ENCODE results near the gene LRRC23.
A peak's percentile ranks its signal among the peaks of the same experiment; 100 is the strongest.

LRRC23 gene

DNA sequence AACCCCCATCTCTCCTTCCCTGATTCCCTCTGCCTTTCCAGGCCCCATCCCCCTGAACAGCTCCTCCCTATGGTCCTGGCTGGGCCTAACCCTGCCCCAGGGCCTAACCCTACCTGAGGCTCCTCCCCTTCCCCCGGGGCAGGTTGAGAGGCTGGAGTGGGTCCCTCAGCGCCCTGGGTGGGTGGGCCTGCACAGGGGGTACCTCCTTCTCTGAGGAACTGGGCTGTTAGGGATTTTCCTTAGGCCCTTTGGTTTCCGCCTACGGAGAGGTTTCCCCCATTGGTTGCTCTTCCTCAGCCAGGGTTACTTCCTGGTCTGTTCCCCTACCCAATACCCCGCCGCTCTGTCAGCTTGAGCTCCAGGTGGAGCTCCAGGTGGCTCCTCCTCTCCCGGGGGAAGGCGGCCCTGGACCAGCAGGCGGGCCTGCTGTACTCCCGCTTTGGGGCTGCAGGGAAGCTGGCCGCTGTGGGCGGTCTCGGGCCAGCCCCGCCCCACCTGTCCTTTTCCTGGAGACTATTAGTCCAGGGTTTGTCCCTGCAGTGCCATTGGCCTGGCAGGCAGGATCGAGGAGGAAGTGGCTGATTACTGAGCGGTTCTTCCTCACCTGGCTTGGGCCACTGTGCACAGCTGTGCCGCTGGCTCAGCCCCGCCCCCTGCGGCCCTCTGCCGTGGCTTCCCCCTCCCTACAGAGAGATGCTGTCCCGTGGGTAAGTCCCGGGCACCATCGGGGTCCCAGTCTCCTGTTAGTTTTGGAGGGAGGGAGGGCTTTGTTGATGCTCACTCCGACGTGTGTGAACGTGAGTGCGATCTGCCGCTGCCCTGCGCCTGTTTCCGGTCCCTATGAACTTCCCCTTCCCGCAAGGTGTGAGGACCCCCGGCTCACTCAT, 41.7 kb downstream of the LRRC23 start:
- Histone ChIP-seq H3K4me1 (ENCODE audit: control insufficient read depth, insufficient read depth, low read length, unreplicated experiment) (peaks cover 15% of the 10 kb centered on the region), H3K27ac (ENCODE audit: low read depth, low read length) (no peak overlapping the region), H3K27me3 (ENCODE audit: insufficient read depth, low read length) (no peaks in the 10 kb centered on the region), H3K4me3 (ENCODE audit: low read depth, low read length) (no peak overlapping the region), H2AFZ (ENCODE audit: low read length, unreplicated experiment) (no peak overlapping the region), H3K36me3 (ENCODE audit: insufficient read depth, low read length) (no peaks in the 10 kb centered on the region), H3K79me2 (ENCODE audit: control insufficient read depth, insufficient read depth, low read length, unreplicated experiment) (peaks cover 3% of the 10 kb centered on the region)

DNA sequence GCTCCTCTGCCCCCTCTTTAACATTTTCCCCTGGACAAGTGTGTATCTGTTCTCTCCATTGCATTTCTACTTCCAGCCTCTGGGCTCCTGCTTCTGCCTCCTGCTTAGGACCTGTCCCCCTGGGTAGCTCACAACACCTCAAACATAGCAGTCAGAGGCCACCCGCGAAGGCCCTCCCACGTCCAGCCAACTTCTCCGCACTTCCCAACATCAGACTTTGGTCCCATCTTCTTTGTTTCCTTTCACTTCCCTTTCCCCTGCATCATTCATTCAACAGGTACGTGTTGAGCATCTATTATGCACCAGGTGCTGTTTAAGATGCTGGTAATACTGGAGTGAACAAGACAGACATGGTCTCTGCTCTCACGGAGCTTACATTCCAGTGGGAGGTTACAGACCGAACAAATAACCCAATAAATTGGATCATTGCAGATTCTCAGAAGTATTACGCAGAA, 42.3 kb downstream of the LRRC23 start:
- Histone ChIP-seq H3K27me3 (ENCODE audit: insufficient read depth, low read length) (no peaks in the 10 kb centered on the region), H2AFZ (ENCODE audit: low read length, unreplicated experiment) (no peak overlapping the region), H3K4me3 (ENCODE audit: low read depth, low read length) (no peak overlapping the region), H3K79me2 (ENCODE audit: control insufficient read depth, insufficient read depth, low read length, unreplicated experiment) (peaks cover 3% of the 10 kb centered on the region), H3K4me1 (ENCODE audit: control insufficient read depth, insufficient read depth, low read length, unreplicated experiment) (peaks cover 15% of the 10 kb centered on the region), H3K36me3 (ENCODE audit: insufficient read depth, low read length) (no peaks in the 10 kb centered on the region), H3K27ac (ENCODE audit: low read depth, low read length) (no peak overlapping the region)

DNA sequence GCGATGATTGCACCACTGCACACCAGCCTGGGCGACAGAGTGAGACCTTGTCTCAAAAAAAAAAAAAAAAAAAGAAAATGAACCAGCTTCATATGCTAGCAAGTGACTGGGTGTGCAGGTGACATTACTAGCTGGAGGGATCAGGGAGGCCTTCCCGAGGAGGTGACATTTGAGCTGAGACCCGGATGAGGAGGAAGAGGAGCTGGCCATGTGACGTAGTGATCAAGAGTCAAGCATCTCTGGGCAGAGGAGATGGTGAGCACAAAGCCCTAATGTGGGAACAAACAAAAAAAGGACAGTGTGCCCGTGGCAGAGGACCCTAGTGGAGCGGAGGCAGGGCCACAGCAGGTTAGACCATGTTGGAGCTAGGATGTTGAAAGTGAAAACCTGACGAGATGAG, 43.0 kb downstream of the LRRC23 start:
- H3K4me1 ChIP-seq (ENCODE audit: control insufficient read depth, insufficient read depth, low read length, unreplicated experiment): peaks cover 15% of the 10 kb centered on the region
- no peaks in the 10 kb centered on the region for H3K27me3 ChIP-seq (ENCODE audit: insufficient read depth, low read length)
- no peak overlapping the region for H2AFZ ChIP-seq (ENCODE audit: low read length, unreplicated experiment)
- no peak overlapping the region for H3K27ac ChIP-seq (ENCODE audit: low read depth, low read length)
- peaks cover 3% of the 10 kb centered on the region for H3K79me2 ChIP-seq (ENCODE audit: control insufficient read depth, insufficient read depth, low read length, unreplicated experiment)
- H3K36me3 ChIP-seq (ENCODE audit: insufficient read depth, low read length): no peaks in the 10 kb centered on the region
- H3K4me3 ChIP-seq (ENCODE audit: low read depth, low read length): no peak overlapping the region

DNA sequence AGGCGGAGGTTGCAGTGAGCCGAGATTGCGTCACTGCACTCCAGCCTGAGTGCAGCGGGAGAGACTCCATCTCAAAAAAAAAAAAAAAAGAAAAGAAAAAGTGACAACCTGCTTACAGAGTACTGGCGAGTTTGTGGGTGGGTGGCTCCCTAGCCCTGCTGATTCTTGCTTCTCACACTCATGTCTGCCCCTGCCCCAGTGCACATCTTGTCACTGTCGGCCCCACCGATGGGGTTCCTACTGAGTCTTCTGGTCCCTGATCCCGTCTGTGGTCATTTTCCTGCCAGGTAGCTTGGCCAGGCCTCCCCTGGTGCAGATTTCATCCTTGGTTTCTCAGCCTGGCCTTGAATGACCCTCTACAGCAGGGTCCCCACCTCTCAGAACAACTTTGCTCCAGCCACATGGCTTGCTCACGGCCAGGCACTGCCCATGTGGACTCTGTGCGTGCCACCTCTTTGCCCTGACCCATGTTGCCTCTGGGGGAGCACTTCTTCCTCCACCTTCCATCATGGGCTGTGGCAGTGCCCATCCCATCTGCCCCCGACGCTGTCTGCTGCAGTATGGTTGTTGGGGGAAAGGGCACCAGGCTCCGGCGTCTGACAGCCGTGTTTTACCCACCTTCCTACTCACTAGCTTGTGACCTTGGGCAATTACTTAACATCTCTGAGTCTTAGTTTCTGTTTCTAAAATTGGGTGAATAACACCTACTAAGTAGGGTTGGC, 44.4 kb downstream of the LRRC23 start:
- Histone ChIP-seq H3K4me1 (ENCODE audit: control insufficient read depth, insufficient read depth, low read length, unreplicated experiment) (peaks cover 10% of the 10 kb centered on the region), H3K27ac (ENCODE audit: low read depth, low read length) (no peak overlapping the region), H3K79me2 (ENCODE audit: control insufficient read depth, insufficient read depth, low read length, unreplicated experiment) (peaks cover 3% of the 10 kb centered on the region), H3K4me3 (ENCODE audit: low read depth, low read length) (no peak overlapping the region), H2AFZ (ENCODE audit: low read length, unreplicated experiment) (peak overlapping the region; percentile 50), H3K36me3 (ENCODE audit: insufficient read depth, low read length) (no peaks in the 10 kb centered on the region), H3K27me3 (ENCODE audit: insufficient read depth, low read length) (no peaks in the 10 kb centered on the region)

DNA sequence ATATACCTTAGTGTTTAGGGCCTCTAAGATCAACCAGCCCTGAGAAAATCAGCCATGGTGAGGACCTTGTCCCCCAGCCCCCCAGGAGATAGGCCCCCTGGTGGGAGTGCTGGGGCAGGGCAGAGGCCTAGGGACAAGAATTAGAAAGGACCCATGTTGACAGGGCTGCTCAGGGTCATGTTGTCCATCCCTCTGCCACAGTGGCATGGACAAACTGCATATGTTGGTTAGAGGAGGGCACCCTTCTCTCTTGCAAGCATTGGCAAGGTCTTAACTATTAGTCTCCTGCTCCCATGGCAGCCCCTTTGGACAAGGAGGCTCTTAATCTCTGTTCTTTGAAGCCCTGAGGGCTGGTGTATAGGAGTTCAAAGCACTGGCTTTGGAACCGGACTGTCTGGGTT, 45.8 kb downstream of the LRRC23 start:
- H3K27ac ChIP-seq (ENCODE audit: low read depth, low read length): no peak overlapping the region
- H3K4me3 ChIP-seq (ENCODE audit: low read depth, low read length): no peak overlapping the region
- H3K27me3 ChIP-seq (ENCODE audit: insufficient read depth, low read length): no peaks in the 10 kb centered on the region
- no peak overlapping the region for H2AFZ ChIP-seq (ENCODE audit: low read length, unreplicated experiment)
- H3K79me2 ChIP-seq (ENCODE audit: control insufficient read depth, insufficient read depth, low read length, unreplicated experiment): peaks cover 3% of the 10 kb centered on the region
- peaks cover 5% of the 10 kb centered on the region for H3K4me1 ChIP-seq (ENCODE audit: control insufficient read depth, insufficient read depth, low read length, unreplicated experiment)
- no peaks in the 10 kb centered on the region for H3K36me3 ChIP-seq (ENCODE audit: insufficient read depth, low read length)

DNA sequence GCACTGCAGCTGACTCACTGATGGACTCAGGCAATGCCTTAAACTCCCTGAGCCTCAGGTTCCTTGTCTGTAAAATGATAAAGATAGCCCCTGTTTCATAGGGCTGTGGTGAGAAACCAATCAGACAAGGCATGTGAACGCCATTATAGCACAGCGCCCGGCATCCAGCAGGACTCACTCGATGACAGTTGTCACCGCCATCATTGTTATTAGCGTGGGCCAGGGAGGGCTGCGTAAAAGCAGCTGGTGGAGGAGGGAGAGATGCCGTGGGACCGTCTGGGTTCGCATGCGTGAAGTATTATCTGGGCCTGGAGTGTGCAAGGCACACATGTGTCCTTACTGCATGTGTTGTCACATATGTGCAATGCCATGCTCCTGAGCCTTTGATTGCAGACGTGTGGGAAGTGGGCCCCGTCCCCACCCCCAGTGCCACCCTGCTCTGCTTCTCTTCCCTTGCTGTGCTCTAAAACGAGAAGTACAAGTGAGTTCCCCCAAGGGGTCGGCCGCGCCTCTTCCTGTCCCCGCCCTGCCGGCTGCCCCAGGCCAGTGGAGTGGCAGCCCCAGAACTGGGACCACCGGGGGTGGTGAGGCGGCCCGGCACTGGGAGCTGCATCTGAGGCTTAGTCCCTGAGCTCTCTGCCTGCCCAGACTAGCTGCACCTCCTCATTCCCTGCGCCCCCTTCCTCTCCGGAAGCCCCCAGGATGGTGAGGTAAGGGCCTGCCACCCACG, 46.4 kb downstream of the LRRC23 start, which contains the start of gene PTPN6:
TSS of gene PTPN6 (plus strand) at position 546 of the 730 bp plus-strand sequence. CDS start at position 703, 157 bp downstream.
- Histone ChIP-seq H3K4me3 (ENCODE audit: low read depth, low read length) (no peak within 1 kb of the TSS), H3K4me1 (ENCODE audit: control insufficient read depth, insufficient read depth, low read length, unreplicated experiment) (peaks cover under 1% of the 10 kb centered on the region), H3K27me3 (ENCODE audit: insufficient read depth, low read length) (no peaks in the 10 kb centered on the region), H3K79me2 (ENCODE audit: control insufficient read depth, insufficient read depth, low read length, unreplicated experiment) (peaks cover under 1% of the 10 kb centered on the region), H3K27ac (ENCODE audit: low read depth, low read length) (no peak within 1 kb of the TSS), H3K36me3 (ENCODE audit: insufficient read depth, low read length) (no peaks in the 10 kb centered on the region), H2AFZ (ENCODE audit: low read length, unreplicated experiment) (no peak within 1 kb of the TSS)

DNA sequence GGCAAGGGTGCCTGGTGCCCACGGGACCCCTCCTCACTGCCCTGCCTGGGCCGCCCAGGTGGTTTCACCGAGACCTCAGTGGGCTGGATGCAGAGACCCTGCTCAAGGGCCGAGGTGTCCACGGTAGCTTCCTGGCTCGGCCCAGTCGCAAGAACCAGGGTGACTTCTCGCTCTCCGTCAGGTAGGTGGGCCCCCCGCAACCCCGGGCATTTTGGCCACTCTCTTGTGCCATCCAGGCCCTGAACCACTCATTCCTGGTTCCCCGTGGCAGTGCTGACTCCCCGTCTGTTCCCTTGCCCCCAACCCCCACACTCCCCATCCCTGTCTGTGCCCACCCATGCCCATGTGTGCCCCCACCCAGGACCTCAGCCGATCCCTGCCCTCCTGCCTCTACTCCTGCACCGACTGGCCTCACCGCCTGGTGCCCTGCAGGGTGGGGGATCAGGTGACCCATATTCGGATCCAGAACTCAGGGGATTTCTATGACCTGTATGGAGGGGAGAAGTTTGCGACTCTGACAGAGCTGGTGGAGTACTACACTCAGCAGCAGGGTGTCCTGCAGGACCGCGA, 47.0 kb downstream of the LRRC23 start:
- no peak overlapping the region for H3K27ac ChIP-seq (ENCODE audit: low read depth, low read length)

DNA sequence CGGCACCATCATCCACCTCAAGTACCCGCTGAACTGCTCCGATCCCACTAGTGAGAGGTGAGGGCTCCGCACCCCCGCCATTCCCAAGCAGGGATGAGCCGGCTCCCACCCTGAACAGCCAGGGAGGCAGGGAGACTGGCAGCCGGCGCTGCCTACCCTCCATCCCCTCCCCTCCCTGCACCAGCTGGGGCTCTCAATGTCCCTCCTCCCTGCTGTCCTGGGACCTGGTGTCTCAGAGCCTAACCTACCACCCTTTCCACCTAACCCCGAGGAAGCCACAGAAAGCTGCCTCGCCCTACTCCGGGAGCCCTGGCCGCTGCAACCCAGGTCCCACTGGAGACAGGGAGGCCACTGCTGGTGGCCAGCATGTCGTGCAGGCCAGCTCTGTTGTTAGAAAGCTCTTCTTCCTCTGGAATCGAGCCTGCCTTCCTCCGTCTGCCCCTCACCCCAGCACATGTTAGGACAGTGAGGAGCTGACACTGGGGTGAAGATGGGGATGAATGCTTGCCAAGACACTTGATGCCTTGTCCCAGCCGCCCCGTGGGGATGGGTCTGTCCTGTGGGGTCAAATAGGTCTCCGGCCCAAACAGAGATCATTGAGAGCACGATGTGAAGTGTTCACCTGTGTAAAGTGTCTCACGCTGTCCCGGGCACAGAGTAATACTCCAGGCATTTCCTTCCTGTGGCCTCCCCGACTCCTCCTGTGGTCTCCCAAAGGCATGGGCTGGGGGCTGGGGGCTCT, 47.7 kb downstream of the LRRC23 start:
- Histone ChIP-seq H3K4me1 (ENCODE audit: control insufficient read depth, insufficient read depth, low read length, unreplicated experiment) (no peaks in the 10 kb centered on the region), H3K4me3 (ENCODE audit: low read depth, low read length) (no peak overlapping the region), H3K79me2 (ENCODE audit: control insufficient read depth, insufficient read depth, low read length, unreplicated experiment) (no peaks in the 10 kb centered on the region), H2AFZ (ENCODE audit: low read length, unreplicated experiment) (no peak overlapping the region), H3K27me3 (ENCODE audit: insufficient read depth, low read length) (no peaks in the 10 kb centered on the region), H3K36me3 (ENCODE audit: insufficient read depth, low read length) (no peaks in the 10 kb centered on the region), H3K27ac (ENCODE audit: low read depth, low read length) (no peak overlapping the region)

More for the DNA sequence above, 47.0 kb downstream of the LRRC23 start:
- Histone ChIP-seq H3K27me3 (ENCODE audit: insufficient read depth, low read length) (no peaks in the 10 kb centered on the region), H3K79me2 (ENCODE audit: control insufficient read depth, insufficient read depth, low read length, unreplicated experiment) (no peaks in the 10 kb centered on the region), H2AFZ (ENCODE audit: low read length, unreplicated experiment) (no peak overlapping the region), H3K4me3 (ENCODE audit: low read depth, low read length) (no peak overlapping the region), H3K4me1 (ENCODE audit: control insufficient read depth, insufficient read depth, low read length, unreplicated experiment) (no peaks in the 10 kb centered on the region), H3K36me3 (ENCODE audit: insufficient read depth, low read length) (no peaks in the 10 kb centered on the region)

DNA sequence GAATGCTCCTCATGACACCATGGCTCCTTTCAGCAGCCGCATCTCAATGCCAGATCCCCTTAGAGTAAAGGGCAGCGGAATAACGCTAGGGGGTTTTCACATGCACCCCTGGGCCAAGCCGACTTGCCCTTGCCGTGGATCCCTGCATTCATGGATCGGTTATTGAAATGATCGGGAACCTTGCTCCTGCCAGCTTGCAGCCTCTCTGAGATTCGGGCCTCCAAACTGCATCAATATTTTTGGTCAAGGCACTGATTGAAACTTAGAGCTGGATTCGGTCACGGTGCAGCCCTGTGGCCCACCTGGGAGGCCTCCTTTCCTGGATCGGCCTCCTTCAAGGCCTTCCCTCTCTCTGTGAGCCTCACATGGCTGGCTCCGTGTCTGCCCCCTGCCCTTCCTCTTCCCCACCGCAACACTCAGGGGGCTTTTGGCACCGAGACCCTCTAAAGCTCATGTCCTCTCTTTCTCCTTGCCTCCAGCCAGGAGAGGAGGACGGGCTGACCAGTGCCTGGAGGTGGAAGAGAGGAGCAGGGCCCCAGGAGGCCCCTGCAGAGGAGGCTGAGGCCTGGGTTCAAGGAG, 48.3 kb downstream of the LRRC23 start:
- H3K27me3 ChIP-seq (ENCODE audit: insufficient read depth, low read length): no peaks in the 10 kb centered on the region
- H3K4me1 ChIP-seq (ENCODE audit: control insufficient read depth, insufficient read depth, low read length, unreplicated experiment): no peaks in the 10 kb centered on the region
- no peak overlapping the region for H3K27ac ChIP-seq (ENCODE audit: low read depth, low read length)
- H2AFZ ChIP-seq (ENCODE audit: low read length, unreplicated experiment): no peak overlapping the region
- H3K79me2 ChIP-seq (ENCODE audit: control insufficient read depth, insufficient read depth, low read length, unreplicated experiment): no peaks in the 10 kb centered on the region
- no peak overlapping the region for H3K4me3 ChIP-seq (ENCODE audit: low read depth, low read length)
- H3K36me3 ChIP-seq (ENCODE audit: insufficient read depth, low read length): no peaks in the 10 kb centered on the region

All from ACC112 (cell line).